Urothelium cell line (cell line): ENCODE measurements around the gene HADHB.
"Not testable (repeated sequence)": the region's sequence is repeated elsewhere in the genome, so short reads cannot be mapped to it uniquely, and the experiment has no call there.

Experiments used
- DNase-seq: peaks from one replicate; pipeline ENCODE4 v3.0.0; 2011; ENCODE audit warnings: low spot score, mixed read lengths
- FAIRE-seq: peaks from 2 replicates; lab custom pipeline; 2011; peaks lifted over from hg19 to GRCh38; lab: Jason Lieb, UNC

Gene HADHB

GRCh38 chr2:26325851-26326250 is 81.1 kb downstream of the HADHB start:
- FAIRE-seq: no peak
- no peak for DNase-seq

GRCh38 chr2:26326514-26326913 is 81.8 kb downstream of the HADHB start:
- DNase-seq (no peak), FAIRE-seq (no peak)

- no peak for FAIRE-seq
Measured at GRCh38 chr2:26327291-26328272, 82.8 kb downstream of the HADHB start.

GRCh38 chr2:26329083-26329482 is 84.3 kb downstream of the HADHB start:
- DNase-seq, FAIRE-seq: not testable (repeated sequence)

More at GRCh38 chr2:26327291-26328272, 82.8 kb downstream of the HADHB start:
- no peak for DNase-seq

GRCh38 chr2:26330114-26330549 is 85.4 kb downstream of the HADHB start:
- peak; percentile 50 for FAIRE-seq

GRCh38 chr2:26330604-26331003 is 85.9 kb downstream of the HADHB start:
- DNase-seq: no peak

More at GRCh38 chr2:26330114-26330549, 85.4 kb downstream of the HADHB start:
- DNase-seq: peak; percentile 89

GRCh38 chr2:26331321-26331720 is 86.6 kb downstream of the HADHB start:
- DNase-seq, FAIRE-seq: not testable (repeated sequence)

More at GRCh38 chr2:26330604-26331003, 85.9 kb downstream of the HADHB start:
- no peak for FAIRE-seq

GRCh38 chr2:26333293-26333692 is 88.6 kb downstream of the HADHB start:
- FAIRE-seq: no peak
- no peak for DNase-seq

GRCh38 chr2:26335231-26335630 is 90.5 kb downstream of the HADHB start:
- no peak for FAIRE-seq
- DNase-seq: no peak

GRCh38 chr2:26336719-26337118 is 92.0 kb downstream of the HADHB start:
- FAIRE-seq: no peak
- DNase-seq: no peak

GRCh38 chr2:26337298-26337697 is 92.6 kb downstream of the HADHB start:
- DNase-seq (no peak), FAIRE-seq (no peak)
